Mesenchymal stem cell (in vitro differentiated cells and primary cell): ENCODE results near the gene RTN4. TPM values are rescaled to one million over a fixed set of nuclear protein-coding genes. Genes with fewer than 3 reads are reported as not detected.

Experiments
- DNase-seq: peaks from one replicate; pipeline ENCODE4 v3.0.0-alpha.2; 2013
- H2AFZ ChIP-seq: one replicate; pipeline ENCODE4 v1.6.1; 2013; ENCODE audit warnings: low read depth, mild to moderate bottlenecking, control low read depth, inconsistent platforms, low read length, moderate library complexity
- H2AK5ac ChIP-seq: 2 replicates; pipeline ENCODE4 v1.6.1; 2013; ENCODE audit warnings: low read length, moderate library complexity, mild to moderate bottlenecking, inconsistent platforms; ENCODE audit not compliant: severe bottlenecking
- H2BK120ac ChIP-seq: one replicate; pipeline ENCODE4 v1.6.1; 2013; ENCODE audit warnings: low read depth, mild to moderate bottlenecking, inconsistent platforms, low read length, moderate library complexity
- H2BK12ac ChIP-seq, 2 experiments: one replicate each; pipeline ENCODE4 v1.6.1; 2013; ENCODE audit warnings: inconsistent platforms in 2 of 2, low read length in 2 of 2, mild to moderate bottlenecking in 2 of 2, moderate library complexity in 2 of 2, control low read depth in 1 of 2
- H2BK15ac ChIP-seq: one replicate; pipeline ENCODE4 v1.6.1; 2013; ENCODE audit warnings: mild to moderate bottlenecking, low read depth, inconsistent platforms; ENCODE audit not compliant: poor library complexity, severe bottlenecking
- H2BK5ac ChIP-seq: 2 replicates; pipeline ENCODE4 v1.6.1; 2013; ENCODE audit warnings: low read depth, mild to moderate bottlenecking, low read length, control low read depth, inconsistent platforms; ENCODE audit not compliant: poor library complexity, severe bottlenecking
- H3K14ac ChIP-seq, 2 experiments: one replicate each; pipeline ENCODE4 v1.6.1; 2013; ENCODE audit warnings: inconsistent platforms in 2 of 2, low read length in 2 of 2, control low read depth in 1 of 2, mild to moderate bottlenecking in 1 of 2, moderate library complexity in 1 of 2
- H3K18ac ChIP-seq, 2 experiments: one replicate each; pipeline ENCODE4 v1.6.1; 2013; ENCODE audit warnings: inconsistent platforms in 2 of 2, low read length in 2 of 2, control low read depth in 1 of 2, low read depth in 1 of 2, mild to moderate bottlenecking in 1 of 2
- H3K23ac ChIP-seq, 2 experiments: one replicate each; pipeline ENCODE4 v1.6.1; 2013; ENCODE audit warnings: inconsistent platforms in 2 of 2, low read length in 2 of 2, mild to moderate bottlenecking in 2 of 2, moderate library complexity in 2 of 2, control low read depth in 1 of 2
- H3K27ac ChIP-seq: 2 replicates; pipeline ENCODE4 v1.5.1; 2013; ENCODE audit warnings: mild to moderate bottlenecking, moderate library complexity, low read length, control low read depth, inconsistent platforms; ENCODE audit not compliant: poor library complexity, severe bottlenecking
- H3K27me3 ChIP-seq, 2 experiments: 2 replicates each; pipeline versions ENCODE4 v1.6.1 to v1.7.0; 2013; ENCODE audit warnings: low read length in 2 of 2, mild to moderate bottlenecking in 2 of 2, moderate library complexity in 2 of 2, control low read depth in 1 of 2, inconsistent platforms in 1 of 2; ENCODE audit not compliant: control insufficient read depth in 1 of 2, insufficient read depth in 1 of 2
- H3K36me3 ChIP-seq, 2 experiments: 2 replicates each; pipeline versions ENCODE4 v1.6.1 to v1.7.0; 2013; ENCODE audit warnings: low read length in 2 of 2, control low read depth in 1 of 2, inconsistent platforms in 1 of 2, low read depth in 1 of 2, mild to moderate bottlenecking in 1 of 2; ENCODE audit not compliant: insufficient read depth in 2 of 2, control insufficient read depth in 1 of 2
- H3K4ac ChIP-seq, 2 experiments: one replicate each; pipeline ENCODE4 v1.6.1; 2013; ENCODE audit warnings: inconsistent platforms in 2 of 2, low read length in 2 of 2, mild to moderate bottlenecking in 2 of 2, moderate library complexity in 2 of 2, control low read depth in 1 of 2, low read depth in 1 of 2
- H3K4me1 ChIP-seq: 2 replicates; pipeline ENCODE4 v1.6.1; 2013; ENCODE audit warnings: low read depth, low read length, control low read depth; ENCODE audit not compliant: control insufficient read depth, insufficient read depth
- H3K4me2 ChIP-seq: 2 replicates; pipeline ENCODE4 v1.6.1; 2013; ENCODE audit warnings: low read length, mild to moderate bottlenecking, inconsistent platforms; ENCODE audit not compliant: poor library complexity, severe bottlenecking
- H3K4me3 ChIP-seq, 2 experiments: 2 replicates each; pipeline versions ENCODE4 v1.5.1 to v1.7.0; 2013; ENCODE audit warnings: low read length in 2 of 2, mild to moderate bottlenecking in 2 of 2, control low read depth in 1 of 2, low read depth in 1 of 2; ENCODE audit not compliant: insufficient read depth in 1 of 2
- H3K79me1 ChIP-seq: replicated peaks from 2 replicates; pipeline ENCODE4 v1.6.1; 2013; ENCODE audit warnings: mild to moderate bottlenecking, control low read depth, low read length, inconsistent platforms; ENCODE audit not compliant: poor library complexity, severe bottlenecking
- H3K9ac ChIP-seq: 2 replicates; pipeline ENCODE4 v1.7.0; 2013; ENCODE audit warnings: mild to moderate bottlenecking, low read length, moderate library complexity
- H3K9me3 ChIP-seq: 2 replicates; pipeline ENCODE4 v1.7.0; 2013; ENCODE audit warnings: mild to moderate bottlenecking, low read length; ENCODE audit not compliant: control insufficient read depth
- H4K8ac ChIP-seq: one replicate; pipeline ENCODE4 v1.6.1; 2013; ENCODE audit warnings: inconsistent platforms, mild to moderate bottlenecking, low read length, moderate library complexity
- H4K91ac ChIP-seq: one replicate; pipeline ENCODE4 v1.6.1; 2013; ENCODE audit warnings: mild to moderate bottlenecking, low read length, inconsistent platforms
- WGBS: methylation state at CpG from one replicate; pipeline ENCODE4 v1.1.7; 2013; ENCODE audit warnings: mixed read lengths; 5-methylcytosine and 5-hydroxymethylcytosine counted together
- polyA plus RNA-seq, 2 experiments: library from polyadenylated mRNA; stranded (reverse); fragments of 200-250 nt; gene quantifications; one replicate each; pipeline ENCODE4 v1.2.3, GENCODE V29; 2013

The RTN4 gene
- 977 TPM for polyA plus RNA-seq (2013, experiment 1 of 2)
- polyA plus RNA-seq (2013, experiment 2 of 2): 1,026 TPM

GRCh38 chr2:55050100-55050994 lies at the start of gene RTN4:
TSS of gene RTN4 (minus strand) at chr2:55050451. CDS start at chr2:55050300, 151 bp downstream.
- Histone ChIP-seq H2BK12ac (peak within 1 kb of the TSS; percentile 91 to 92), H3K4me1 (no peaks in the 10 kb centered on the region), H2AK5ac (peak within 1 kb of the TSS; percentile 99), H4K91ac (peak within 1 kb of the TSS; percentile 98), H3K4me3 (peak within 1 kb of the TSS; percentile 98 to 99), H3K14ac (peak within 1 kb of the TSS; percentile 95 to 97), H3K4ac (peak within 1 kb of the TSS; percentile 98 to 100), H3K9me3 (peaks cover 9% of the 10 kb centered on the region), H3K23ac (peak within 1 kb of the TSS; percentile 85 to 96), H2BK120ac (peak within 1 kb of the TSS; percentile 98), H3K27me3 (no peaks in the 10 kb centered on the region), H3K79me1 (peaks cover 3% of the 10 kb centered on the region), H3K36me3 (peaks cover 0 to 7% of the 10 kb centered on the region in 2 experiments), H4K8ac (peak within 1 kb of the TSS; percentile 89), H3K9ac (peak within 1 kb of the TSS; percentile 100), H3K4me2 (peak within 1 kb of the TSS; percentile 72), H2AFZ (peak within 1 kb of the TSS; percentile 3), H2BK5ac (peak within 1 kb of the TSS; percentile 98), H3K18ac (peak within 1 kb of the TSS; percentile 99 to 100), H3K27ac (peak within 1 kb of the TSS; percentile 100), H2BK15ac (peak within 1 kb of the TSS; percentile 98)
- under 1% methylated on average over 53 of the region's 66 CpGs for WGBS
- DNase-seq: peak; percentile 100

DNA sequence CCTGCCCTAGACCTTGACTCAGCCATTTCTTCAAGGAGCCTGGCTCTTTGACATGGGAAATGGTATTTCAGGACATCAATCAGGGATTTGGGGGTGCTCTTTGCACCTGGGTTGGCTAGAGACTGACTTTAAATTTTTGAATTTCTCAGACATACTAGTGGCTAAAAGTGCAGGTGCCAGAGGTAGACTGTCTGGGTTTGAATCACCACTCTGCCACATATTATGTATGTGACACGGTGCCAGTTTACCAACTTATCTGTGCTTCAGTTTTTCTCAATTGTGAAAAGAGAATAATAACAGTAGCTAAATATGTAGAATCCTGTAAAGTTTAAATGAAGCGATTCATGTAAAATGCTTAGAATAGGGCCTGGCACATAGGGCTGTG lies 49.2 kb upstream of the RTN4 start:
- peak overlapping the region in 1 of 2 experiments; percentile 54 for H3K4ac ChIP-seq
- H3K23ac ChIP-seq: no peak overlapping the region
- H2BK12ac ChIP-seq: peak overlapping the region; percentile 20 to 51
- H3K4me2 ChIP-seq: no peak overlapping the region
- no peak overlapping the region for H3K27ac ChIP-seq
- H4K91ac ChIP-seq: peak overlapping the region; percentile 70
- no peaks in the 10 kb centered on the region for H3K36me3 ChIP-seq
- peak overlapping the region; percentile 19 for H4K8ac ChIP-seq
- no peak overlapping the region for H2AFZ ChIP-seq
- peak overlapping the region; percentile 87 for H2AK5ac ChIP-seq
- no peak for DNase-seq
- no peak overlapping the region for H2BK15ac ChIP-seq
- 100% methylated on average over 1 of the region's 2 CpGs for WGBS
- H2BK5ac ChIP-seq: no peak overlapping the region
- peak overlapping the region; percentile 90 for H3K9ac ChIP-seq
- peak overlapping the region; percentile 69 for H2BK120ac ChIP-seq
- H3K14ac ChIP-seq: no peak overlapping the region
- H3K27me3 ChIP-seq: no peaks in the 10 kb centered on the region
- H3K18ac ChIP-seq: peak overlapping the region; percentile 60 to 66
- H3K79me1 ChIP-seq: peaks cover 1% of the 10 kb centered on the region
- H3K9me3 ChIP-seq: no peaks in the 10 kb centered on the region
- H3K4me1 ChIP-seq: no peaks in the 10 kb centered on the region
- no peak overlapping the region for H3K4me3 ChIP-seq

GRCh38 chr2:55097461-55098410 lies 47.5 kb upstream of the RTN4 start:
- Histone ChIP-seq H2BK12ac (peak overlapping the region; percentile 44 to 63), H2BK120ac (no peak overlapping the region), H3K36me3 (no peaks in the 10 kb centered on the region), H4K8ac (no peak overlapping the region), H2AFZ (no peak overlapping the region), H2BK15ac (peak overlapping the region; percentile 97), H3K4me3 (no peak overlapping the region), H3K27ac (no peak overlapping the region), H3K4me2 (no peak overlapping the region), H3K4ac (peak overlapping the region; percentile 43 to 54), H3K79me1 (no peaks in the 10 kb centered on the region), H2BK5ac (no peak overlapping the region), H2AK5ac (peak overlapping the region; percentile 46), H3K27me3 (no peaks in the 10 kb centered on the region), H3K23ac (no peak overlapping the region), H3K18ac (peak overlapping the region in 1 of 2 experiments; percentile 70), H3K9me3 (no peaks in the 10 kb centered on the region), H3K9ac (no peak overlapping the region), H4K91ac (no peak overlapping the region), H3K4me1 (no peaks in the 10 kb centered on the region), H3K14ac (no peak overlapping the region)
- peak; percentile 63 for DNase-seq
- WGBS: 17% methylated on average over 4 of the region's 6 CpGs
